GM18519 (cell line): ENCODE measurements around the gene MUC5AC.
"Not testable (repeated sequence)": the region's sequence is repeated elsewhere in the genome, so short reads cannot be mapped to it uniquely, and the experiment has no call there.

Source experiments
- ATAC-seq: cut with Tn5 transposase; IDR thresholded peaks from one replicate; pipeline ENCODE4 v1.9.1; 2021; ENCODE audit warnings: mild to moderate bottlenecking, moderate library complexity; ENCODE audit not compliant: unreplicated experiment, low FRiP score

Gene MUC5AC, protein sequence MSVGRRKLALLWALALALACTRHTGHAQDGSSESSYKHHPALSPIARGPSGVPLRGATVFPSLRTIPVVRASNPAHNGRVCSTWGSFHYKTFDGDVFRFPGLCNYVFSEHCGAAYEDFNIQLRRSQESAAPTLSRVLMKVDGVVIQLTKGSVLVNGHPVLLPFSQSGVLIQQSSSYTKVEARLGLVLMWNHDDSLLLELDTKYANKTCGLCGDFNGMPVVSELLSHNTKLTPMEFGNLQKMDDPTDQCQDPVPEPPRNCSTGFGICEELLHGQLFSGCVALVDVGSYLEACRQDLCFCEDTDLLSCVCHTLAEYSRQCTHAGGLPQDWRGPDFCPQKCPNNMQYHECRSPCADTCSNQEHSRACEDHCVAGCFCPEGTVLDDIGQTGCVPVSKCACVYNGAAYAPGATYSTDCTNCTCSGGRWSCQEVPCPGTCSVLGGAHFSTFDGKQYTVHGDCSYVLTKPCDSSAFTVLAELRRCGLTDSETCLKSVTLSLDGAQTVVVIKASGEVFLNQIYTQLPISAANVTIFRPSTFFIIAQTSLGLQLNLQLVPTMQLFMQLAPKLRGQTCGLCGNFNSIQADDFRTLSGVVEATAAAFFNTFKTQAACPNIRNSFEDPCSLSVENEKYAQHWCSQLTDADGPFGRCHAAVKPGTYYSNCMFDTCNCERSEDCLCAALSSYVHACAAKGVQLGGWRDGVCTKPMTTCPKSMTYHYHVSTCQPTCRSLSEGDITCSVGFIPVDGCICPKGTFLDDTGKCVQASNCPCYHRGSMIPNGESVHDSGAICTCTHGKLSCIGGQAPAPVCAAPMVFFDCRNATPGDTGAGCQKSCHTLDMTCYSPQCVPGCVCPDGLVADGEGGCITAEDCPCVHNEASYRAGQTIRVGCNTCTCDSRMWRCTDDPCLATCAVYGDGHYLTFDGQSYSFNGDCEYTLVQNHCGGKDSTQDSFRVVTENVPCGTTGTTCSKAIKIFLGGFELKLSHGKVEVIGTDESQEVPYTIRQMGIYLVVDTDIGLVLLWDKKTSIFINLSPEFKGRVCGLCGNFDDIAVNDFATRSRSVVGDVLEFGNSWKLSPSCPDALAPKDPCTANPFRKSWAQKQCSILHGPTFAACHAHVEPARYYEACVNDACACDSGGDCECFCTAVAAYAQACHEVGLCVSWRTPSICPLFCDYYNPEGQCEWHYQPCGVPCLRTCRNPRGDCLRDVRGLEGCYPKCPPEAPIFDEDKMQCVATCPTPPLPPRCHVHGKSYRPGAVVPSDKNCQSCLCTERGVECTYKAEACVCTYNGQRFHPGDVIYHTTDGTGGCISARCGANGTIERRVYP (N-terminal part only)

DNA sequence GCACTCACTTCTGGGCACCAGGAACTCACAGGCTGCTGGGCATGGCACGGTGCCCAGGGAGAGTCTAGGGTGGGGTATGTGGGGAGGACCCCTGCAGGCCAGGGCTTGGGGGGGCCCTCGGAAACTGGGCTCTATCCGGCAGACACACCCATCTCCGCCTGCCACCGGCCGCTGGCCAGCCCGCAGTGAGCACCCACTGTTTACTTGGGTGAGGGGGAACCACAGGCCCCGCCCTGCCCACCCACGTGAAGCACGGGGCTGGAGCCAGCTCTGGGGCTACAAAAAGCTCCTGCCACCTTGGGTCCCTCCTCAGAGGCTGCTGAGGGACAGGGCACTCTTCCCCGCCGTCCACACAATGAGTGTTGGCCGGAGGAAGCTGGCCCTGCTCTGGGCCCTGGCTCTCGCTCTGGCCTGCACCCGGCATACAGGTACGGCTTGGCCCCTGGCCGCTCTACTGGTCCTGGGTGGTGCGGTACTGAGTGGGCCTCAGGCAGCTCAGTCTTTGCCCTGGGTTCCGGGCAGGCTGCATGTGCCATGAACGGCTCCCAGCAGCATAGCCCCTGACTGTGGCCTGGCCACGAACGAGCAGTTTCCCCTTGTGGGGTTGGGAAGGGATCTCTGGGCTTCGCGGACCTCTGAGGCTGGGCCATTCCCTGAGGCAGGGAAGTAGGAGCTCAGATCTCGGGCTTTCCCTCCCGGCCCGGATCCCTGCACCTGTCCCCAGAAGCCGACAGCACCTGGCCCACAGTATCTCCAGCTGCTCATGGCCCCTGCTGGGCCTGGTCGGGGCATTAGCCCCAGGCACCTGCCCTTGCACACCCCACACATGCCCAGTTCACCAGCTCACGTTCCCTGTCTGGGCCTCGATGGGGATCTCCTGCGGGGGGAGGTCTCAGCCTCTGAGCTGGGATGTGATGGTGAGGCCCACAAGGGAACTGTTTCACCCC lies at the start of gene MUC5AC:
TSS of gene MUC5AC (plus strand) at position 309 of the 947 bp plus-strand sequence. CDS start at position 356, 47 bp downstream.
- no peak for ATAC-seq

DNA sequence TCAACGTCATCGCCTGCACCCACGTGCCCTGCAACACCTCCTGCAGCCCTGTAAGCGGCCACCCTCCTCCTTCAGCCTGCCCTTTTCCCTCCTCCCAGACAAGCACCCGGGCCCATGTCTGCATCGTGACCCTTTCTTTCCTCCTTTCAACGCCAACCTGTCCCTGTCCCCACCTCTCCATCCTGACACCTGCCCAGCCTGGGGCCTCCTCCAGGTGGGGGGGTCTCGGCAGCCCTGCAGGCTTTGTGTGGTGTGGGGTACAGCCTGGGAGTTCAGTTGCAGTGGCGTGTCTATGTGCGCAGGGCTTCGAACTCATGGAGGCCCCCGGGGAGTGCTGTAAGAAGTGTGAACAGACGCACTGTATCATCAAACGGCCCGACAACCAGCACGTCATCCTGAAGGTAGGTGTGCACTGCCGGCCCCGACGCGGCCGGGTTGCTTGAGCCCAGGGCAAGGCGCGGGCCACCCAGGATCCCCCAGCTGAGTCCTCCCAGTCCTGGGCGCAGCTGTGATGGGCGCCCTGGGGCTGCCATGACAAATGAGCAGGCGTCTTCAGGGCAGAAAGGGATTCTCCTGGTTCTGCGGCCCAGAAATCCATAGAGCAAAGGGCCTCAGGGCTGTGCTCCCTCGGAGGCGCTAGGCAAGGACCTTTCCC lies 49.4 kb upstream of the MUC5AC start:
- no peak for ATAC-seq

DNA sequence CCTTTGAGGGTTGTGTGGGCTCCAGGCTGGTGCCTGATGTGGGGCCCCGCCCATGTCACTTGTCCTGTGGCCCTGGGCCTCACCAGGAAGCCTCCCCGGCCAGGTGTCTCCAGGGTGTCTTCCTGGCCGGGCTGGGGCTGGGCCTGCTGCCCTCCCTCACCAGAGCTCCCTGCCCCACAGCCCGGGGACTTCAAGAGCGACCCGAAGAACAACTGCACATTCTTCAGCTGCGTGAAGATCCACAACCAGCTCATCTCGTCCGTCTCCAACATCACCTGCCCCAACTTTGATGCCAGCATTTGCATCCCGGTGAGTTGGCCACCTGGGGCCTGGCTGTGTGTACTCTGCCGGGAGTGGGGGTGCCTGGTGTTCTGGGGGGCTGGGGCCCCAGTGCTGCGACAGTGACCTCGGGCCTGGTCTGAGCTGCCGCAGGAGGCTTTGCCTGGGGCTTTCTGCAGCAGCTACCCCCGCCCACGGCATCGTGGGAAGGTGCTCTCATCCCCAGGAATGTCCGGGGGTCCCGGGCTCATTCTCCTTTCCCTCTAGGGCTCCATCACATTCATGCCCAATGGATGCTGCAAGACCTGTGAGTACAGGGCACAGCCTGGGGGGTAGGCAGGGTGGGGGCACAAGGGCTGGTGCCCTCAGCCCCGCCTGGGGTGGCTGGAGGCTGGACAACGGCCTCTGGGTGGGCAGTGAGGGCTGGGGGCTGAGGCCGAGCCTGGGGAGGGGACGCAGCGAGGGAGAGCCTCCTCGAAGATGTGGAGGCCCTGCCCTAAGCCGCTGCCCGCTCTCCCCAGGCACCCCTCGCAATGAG lies 48.4 kb upstream of the MUC5AC start:
- no peak for ATAC-seq

DNA sequence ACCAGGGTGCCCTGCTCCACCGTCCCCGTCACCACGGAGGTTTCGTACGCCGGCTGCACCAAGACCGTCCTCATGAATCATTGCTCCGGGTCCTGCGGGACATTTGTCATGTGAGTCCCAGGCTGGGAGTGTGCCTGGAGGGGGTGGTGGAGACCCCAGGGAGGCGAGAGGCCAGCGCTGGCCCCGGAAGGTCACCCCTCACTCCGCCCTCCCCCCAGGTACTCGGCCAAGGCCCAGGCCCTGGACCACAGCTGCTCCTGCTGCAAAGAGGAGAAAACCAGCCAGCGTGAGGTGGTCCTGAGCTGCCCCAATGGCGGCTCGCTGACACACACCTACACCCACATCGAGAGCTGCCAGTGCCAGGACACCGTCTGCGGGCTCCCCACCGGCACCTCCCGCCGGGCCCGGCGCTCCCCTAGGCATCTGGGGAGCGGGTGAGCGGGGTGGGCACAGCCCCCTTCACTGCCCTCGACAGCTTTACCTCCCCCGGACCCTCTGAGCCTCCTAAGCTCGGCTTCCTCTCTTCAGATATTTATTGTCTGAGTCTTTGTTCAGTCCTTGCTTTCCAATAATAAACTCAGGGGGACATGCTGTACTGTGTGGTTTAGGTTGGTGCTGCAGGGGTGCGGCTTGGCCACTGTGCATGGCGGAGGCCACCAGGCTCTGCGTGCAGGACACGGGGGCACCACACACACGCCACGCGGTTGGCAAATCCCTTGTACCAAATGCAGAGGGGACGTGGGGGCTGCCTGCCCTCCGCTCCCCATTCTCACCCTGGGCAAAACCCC lies 47.6 kb upstream of the MUC5AC start:
- ATAC-seq = no peak

DNA sequence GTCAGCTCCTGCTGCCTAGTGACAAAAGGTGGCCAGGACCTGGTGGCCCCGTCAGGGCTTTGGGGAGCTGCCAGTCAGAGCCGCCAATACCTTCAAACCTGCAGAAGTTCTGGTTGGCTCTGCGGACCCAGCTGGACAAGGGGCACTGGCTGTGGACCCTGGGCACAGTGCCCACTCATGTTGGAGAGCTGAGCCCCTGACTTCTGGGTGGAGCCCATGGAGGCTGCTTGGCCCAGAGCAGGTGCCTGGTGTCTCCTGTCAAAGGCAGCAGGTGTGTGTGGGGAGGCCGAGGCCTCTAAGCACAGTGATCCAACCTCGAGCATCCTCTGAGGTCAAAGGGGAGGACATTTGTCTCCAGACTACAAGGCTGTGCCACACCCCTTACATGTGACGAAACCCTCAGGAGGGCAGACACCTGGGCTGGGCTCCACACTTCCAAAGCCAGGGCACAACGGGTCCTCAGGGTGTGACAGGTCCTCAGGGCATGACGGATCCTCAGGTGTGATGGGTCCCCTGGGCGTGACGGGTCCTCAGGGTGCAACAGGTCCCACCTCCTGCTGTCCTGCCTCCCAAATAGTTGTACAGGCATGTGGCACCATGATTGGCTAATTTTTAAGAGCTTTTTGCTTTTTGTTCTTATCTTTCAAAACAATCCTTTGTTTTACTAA lies 46.1 kb upstream of the MUC5AC start:
- ATAC-seq = no peak

DNA sequence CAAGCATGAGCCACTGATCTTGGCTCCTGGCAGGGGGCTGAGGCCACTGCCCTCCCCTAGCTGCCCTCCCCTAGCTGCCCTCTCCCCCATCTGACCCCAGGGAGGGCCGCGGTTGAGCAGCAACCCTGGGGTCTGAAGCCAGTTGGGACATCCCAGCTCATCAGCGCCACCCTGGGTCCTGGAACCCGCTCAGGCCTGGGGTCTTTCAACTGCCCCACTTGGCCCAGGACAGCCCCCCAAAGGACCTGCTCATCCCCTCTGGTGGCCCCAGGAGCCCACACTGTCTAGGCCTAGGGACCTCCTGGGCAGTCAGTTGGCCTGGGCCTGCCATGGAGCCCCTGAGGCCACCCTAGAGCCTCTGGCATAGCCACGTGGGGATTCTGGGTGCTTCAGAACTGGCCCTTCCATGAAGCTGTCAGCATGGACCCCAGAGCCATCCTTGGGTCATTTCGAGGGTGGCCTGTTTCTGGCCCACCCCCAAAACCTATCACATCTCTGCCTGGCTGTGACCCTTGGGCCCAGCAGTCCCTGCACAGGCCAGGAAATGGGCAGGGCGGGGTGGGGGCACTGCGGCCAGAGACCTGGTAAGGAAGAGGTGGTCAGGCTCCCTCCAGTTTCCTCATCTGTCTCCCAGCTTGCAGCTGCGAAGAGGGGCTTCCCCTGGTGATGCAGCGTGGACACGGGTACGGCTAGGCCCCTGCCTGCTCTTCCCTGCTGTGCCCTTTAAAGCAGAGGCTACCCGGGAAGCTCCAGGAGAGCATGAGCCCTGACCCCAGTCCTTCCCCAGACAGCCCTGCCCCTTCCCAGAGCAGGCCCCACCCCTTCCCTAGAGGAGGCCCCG lies 45.2 kb upstream of the MUC5AC start:
- no peak for ATAC-seq

DNA sequence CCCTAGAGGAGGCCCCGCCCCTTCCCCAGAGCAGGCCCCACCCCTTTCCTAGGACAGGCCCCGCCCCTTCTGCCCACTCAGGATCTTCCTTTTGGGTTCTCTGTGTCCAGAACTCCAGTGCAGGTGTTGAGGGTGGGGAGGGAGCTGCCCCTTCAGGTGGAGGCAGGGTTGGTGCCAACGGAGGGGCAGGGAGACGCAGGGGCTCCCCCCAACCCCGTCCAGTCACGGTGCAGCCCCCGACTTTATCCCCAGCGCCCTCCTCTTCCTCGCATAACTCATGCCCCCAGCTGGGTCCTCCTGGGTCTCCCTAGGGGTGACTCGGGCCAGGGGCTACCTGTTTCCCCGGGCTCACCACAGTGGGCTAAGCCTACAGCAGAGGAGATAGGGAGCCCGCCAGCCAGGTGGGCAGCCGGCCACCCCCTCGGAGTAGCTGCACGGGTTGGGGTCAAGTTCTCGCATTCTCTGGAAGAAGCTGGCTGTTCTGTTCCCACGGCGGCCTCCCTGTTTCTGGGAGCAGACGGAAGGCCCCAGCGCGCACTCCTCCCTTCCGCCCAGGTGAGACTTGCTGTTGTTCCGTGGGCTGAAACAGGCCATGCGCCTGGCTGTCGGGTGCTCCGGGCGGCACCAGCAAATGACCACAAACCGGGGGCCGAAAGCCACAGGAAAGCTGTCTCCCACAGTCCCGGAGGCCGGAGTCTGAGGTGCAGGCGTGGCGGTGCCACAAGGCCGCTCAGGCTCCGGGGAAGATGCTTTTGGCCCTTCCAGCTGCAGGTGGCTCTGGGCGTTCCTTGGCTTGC lies 44.1 kb upstream of the MUC5AC start:
- ATAC-seq = no peak

DNA sequence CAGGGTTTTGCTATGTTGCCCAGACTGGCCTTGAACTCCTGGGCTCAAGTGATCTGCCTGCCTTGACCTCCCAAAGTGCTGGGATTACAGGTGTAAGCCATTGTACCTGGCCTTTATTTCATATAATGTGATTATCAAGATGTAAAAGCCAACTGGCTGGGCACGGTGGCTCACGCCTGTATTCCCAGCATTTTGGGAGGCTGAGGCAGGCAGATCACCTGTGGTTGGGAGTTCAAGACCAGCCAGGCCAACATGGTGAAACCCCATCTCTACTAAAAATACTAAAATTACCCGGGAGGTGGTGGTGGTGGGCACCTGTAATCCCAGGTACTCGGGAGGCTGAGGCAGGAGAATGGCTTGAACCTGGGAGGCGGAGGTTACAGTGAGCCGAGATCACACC lies 42.5 kb upstream of the MUC5AC start:
- not testable (repeated sequence) for ATAC-seq

DNA sequence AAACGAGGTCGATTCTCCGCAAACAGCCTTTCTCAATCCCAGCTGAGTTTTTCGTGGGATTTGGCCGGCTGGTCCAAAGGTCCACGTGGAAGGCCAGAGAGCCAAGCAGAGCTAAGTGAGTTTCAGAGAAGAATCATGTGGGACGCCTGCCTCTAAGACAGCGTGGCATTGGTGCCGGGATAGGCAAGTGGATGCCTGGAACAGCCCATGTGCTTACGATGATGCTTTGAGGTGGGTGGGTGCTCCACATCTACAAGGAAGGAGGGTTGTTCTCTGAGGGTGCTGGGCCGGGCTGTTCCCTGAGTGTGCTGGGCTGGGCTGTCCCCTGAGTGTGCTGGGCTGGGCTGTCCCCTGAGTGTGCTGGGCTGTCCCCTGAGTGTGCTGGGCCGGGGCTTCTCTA lies 41.6 kb upstream of the MUC5AC start:
- no peak for ATAC-seq

DNA sequence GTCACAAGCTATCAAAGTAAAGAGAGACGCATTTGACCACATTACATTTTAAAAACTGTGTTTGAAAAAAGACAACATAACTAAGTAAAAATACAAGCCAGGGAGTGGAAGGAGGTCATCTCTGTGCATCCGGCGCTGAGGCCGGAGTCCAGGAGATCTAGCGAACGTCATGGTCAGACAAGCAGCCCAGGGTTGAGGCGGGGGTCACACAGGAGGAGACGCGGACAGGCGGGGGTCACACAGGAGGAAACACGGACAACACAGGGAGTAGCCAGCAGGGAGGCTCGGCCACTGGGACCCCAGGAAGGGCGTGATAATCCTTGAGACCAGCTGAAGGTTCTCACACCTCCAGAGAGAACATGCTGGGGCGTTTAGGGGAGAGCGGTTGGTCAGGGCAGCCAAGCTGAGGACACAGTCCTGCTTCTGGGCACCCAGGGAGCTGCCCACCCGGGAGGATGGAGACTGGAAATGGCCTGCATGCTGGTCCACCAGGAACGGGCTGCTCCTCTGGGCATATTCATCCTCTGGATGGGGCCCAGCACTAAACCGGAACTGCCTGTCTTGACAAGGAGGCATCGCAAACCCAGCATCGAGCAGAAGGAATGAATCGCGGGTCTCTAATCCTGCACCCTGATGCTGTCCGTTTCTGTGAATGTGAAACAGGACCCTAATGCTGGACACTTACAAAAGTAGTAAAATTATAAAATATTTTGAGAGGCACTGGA lies 40.9 kb upstream of the MUC5AC start:
- no peak for ATAC-seq

DNA sequence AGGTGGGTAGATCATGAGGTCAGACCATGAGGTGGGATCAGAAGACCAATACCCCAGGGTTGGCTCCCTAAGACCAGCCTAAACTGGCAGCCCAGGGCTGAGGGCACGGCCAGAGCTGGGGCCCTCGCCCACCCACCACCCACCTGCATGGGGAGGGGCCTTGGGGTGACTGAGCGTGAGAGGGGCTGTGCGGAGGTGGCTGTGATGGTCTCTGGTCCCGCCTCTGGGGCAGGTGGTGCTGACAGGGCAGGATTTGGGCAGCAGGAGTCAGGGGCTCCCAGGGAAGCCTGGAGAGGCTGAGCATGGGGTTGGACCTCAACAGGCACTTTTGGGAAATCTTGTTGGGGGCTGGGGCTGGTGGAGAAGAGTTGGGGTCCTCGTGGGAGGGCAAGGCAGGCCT lies 39.8 kb upstream of the MUC5AC start:
- no peak for ATAC-seq

DNA sequence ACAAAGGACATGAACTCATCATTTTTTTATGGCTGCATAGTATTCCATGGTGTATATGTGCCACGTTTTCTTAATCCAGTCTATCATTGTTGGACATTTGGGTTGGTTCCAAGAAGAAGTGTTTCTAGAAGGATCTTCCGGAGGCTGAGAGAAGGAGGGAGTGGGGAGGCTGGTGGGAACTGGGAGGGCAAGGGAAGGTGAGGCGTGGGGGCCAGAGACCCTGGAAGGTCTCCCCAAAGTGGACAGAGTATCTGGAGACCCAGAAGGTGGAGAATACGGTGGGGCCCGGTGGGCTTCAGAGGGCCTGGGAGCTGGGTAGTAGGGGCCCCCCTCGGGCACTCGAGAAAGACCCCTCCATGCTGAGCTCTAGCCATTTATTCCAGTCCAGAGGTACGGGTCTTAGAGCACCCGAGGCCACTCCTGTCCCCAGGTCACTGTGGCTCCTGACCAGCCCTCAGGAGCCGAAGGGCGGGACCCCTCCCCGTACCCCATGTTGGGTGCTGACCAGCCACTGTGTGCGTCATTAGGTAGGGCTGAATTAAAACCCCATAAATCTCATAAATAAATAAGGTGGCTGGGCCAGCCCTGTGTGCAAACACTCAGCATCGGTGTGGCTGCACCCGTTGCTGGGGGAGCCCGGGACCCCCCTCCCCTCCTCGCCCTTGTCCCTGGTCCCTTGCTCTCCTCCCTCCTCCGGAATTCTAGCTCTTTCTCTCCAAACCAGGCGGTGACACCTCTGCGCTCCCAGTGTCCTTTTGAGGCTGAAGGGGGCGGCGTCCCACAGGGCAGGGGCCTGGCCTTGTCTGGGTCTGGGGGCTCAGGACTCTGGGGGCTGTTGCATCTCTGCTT lies 38.8 kb upstream of the MUC5AC start:
- ATAC-seq = no peak

DNA sequence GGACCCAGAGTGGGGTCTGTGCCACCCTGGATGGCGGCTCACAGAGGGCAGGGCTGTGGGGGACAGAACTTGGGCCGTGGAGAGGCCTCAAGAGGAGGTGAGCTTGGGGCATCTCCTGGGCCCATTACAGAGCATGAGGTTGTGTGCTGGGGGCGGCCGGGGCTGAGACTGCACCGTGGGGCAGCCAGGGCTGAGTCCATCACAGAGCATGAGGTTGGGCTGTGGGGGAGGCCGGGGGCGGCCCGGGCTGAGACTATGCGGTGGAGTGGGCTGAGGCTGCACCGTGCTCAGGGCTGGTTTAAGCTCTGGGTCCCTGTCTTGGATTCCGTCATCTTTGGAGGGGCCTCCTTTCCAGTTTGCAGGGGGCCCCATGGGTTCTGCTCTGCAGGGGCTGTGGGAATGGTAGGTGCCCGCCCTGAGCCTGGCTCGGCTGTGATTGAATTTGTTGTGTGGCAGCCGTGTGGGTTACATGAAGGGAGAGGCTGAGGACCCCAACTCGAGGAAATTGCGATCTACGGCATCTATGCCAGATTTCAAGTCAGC lies 38.1 kb upstream of the MUC5AC start:
- no peak for ATAC-seq
